Measurements from ENCODE around the gene TMC5. TPM values are rescaled to one million over a fixed set of nuclear protein-coding genes. Genes with fewer than 3 reads are reported as not detected.

Gene TMC5
- total and polyA plus RNA-seq, 2 of the 13 experiments (the other 11 are each of a cell fraction or from before 2014, with no cell fraction given): 0.09 to 0.41 TPM

DNA sequence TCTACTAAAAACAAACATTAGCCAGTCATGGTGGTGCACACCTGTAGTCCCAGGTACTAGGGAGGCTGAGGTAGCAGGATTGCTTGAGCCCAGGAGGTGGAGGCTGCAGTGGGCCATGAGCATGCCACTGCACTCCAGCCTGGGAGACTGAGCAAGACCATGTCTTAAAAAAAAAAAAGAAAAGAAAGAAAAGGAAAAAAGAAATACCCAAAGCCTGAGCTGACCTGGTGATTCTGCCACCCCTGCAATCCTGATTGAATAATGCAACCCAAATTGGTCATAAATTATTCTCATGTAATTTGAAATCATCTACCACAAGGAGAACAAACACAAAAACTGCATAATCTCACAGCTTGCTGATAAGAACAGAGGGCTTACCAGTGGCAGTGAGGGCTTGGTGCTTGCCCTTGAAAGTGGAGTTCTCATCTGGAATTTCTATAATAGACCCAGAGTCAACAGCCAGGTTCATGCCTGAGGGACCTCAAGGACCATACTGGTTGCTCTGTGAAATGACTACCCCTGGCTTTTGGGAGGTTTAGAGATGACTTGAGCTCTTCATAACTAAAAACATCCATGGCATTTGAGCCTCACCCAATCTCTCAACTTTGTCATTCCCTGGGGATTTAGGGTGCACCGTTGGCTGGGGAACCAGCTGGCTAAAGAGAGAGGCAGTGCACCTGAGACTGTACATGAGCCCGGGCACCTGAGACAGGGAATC lies 35.4 kb upstream of the TMC5 start (continued):
- TF ChIP-seq ARID5B (CRISPR knock-in tag; IDR thresholded peaks at IDR 0.05) (peak; percentile 54; the same call in 1 of the 2 replicates), PHF8 (CRISPR knock-in tag; IDR thresholded peaks at IDR 0.05) (no peak), AGO1 (IDR thresholded peaks at IDR 0.05; ENCODE audit: low read depth, low read length, poor library complexity, severe bottlenecking) (no peak), KLF16 (CRISPR knock-in tag; IDR thresholded peaks at IDR 0.05) (no peak), ZNF564 (CRISPR knock-in tag; IDR thresholded peaks at IDR 0.05) (no peak), IRX3 (CRISPR knock-in tag; IDR thresholded peaks at IDR 0.05; ENCODE audit: borderline replicate concordance, low read depth) (0 out of 2 replicates have a peak, but pooled peaks have one; percentile 51), CEBPB (IDR thresholded peaks at IDR 0.05; ENCODE audit: borderline replicate concordance, low read depth, low read length) (peak; percentile 70), KLF13 (CRISPR knock-in tag; IDR thresholded peaks at IDR 0.05) (no peak), GTF2F1 (IDR thresholded peaks at IDR 0.05; ENCODE audit: low read length) (no peak), REPIN1 (CRISPR knock-in tag; IDR thresholded peaks at IDR 0.05; ENCODE audit: borderline replicate concordance, low read depth) (0 out of 2 replicates have a peak, but pooled peaks have one; percentile 26), BORCS8-MEF2B (CRISPR knock-in tag; IDR thresholded peaks at IDR 0.05) (0 out of 2 replicates have a peak, but pooled peaks have one; percentile 35), ATAD3A (CRISPR knock-in tag; IDR thresholded peaks at IDR 0.05) (no peak), SALL1 (CRISPR knock-in tag; IDR thresholded peaks at IDR 0.05) (peak; percentile 33; the same call in 1 of the 2 replicates), ZNF788 (CRISPR knock-in tag; IDR thresholded peaks at IDR 0.05; ENCODE audit: borderline replicate concordance) (no peak), SOX5 (CRISPR knock-in tag; IDR thresholded peaks at IDR 0.05; ENCODE audit: borderline replicate concordance) (0 out of 2 replicates have a peak, but pooled peaks have one; percentile 9), ZBED4 (CRISPR knock-in tag; IDR thresholded peaks at IDR 0.05; ENCODE audit: borderline replicate concordance) (0 out of 2 replicates have a peak, but pooled peaks have one; percentile 21), SOX13 (IDR thresholded peaks at IDR 0.05) (no peak), SOX13 (CRISPR knock-in tag; conservative IDR thresholded peaks at IDR 0.05 in 1 of 2, IDR thresholded peaks at IDR 0.05 in 1 of 2) (peak in 1 of 2 experiments; percentile 46; a peak in 2 of 4 replicates)
- TF ChIP-seq, protein P1, sequence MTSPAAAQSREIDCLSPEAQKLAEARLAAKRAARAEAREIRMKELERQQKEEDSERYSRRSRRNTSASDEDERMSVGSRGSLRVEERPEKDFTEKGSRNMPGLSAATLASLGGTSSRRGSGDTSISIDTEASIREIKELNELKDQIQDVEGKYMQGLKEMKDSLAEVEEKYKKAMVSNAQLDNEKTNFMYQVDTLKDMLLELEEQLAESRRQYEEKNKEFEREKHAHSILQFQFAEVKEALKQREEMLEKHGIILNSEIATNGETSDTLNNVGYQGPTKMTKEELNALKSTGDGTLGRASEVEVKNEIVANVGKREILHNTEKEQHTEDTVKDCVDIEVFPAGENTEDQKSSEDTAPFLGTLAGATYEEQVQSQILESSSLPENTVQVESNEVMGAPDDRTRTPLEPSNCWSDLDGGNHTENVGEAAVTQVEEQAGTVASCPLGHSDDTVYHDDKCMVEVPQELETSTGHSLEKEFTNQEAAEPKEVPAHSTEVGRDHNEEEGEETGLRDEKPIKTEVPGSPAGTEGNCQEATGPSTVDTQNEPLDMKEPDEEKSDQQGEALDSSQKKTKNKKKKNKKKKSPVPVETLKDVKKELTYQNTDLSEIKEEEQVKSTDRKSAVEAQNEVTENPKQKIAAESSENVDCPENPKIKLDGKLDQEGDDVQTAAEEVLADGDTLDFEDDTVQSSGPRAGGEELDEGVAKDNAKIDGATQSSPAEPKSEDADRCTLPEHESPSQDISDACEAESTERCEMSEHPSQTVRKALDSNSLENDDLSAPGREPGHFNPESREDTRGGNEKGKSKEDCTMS (CRISPR knock-in tag; conservative IDR thresholded peaks at IDR 0.05): no peak
